ENCODE measurements around the gene GRK4. TPM values are rescaled to one million over a fixed set of nuclear protein-coding genes. Genes with fewer than 3 reads are reported as not detected.

The GRK4 gene
- total RNA-seq, 1 donor from 2014 or later, result 3.5 TPM

DNA sequence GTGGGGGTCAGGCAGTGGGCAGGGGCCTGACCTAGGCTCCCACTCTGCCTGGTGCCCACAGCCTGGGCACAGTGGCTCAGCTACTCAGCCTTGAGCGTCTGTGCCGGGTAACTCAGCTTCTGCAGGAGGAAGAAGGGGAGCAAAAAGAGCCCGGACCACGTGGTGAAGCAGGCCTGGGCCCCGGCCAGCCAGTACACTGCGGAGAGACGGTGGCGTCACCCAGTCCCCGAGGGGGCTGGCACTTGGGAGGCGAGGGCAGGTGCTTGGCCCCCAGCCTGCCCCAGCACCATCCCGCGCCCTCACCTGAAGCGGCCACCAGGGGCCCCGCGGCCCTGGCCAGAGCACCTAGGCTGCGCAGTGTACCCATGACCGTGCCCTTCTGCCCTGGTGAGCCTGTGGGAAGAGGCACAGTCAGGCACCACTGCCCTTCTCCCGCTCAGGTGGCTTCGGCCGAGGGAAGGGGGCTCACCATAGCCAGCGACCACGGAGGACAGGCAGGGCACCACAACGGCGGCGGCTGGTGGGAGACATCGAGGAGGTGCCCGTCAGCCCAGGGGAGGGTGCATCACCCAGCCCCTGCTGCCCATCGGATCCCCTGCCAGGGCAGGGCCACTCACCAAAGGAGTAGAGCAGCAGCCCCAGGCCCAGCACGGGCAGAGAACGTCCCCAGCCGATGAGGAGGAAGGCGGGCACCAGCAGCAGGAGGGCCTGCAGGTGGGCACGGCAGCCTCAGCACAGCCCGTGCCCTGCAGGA, 32.4 kb upstream of the GRK4 start:
- intact Hi-C loops (cut with micrococcal nuclease), result loop anchor here (10.0 kb wide), 1 partner anchor 86 kb away; the partner anchor contains the start of gene ADD1

DNA sequence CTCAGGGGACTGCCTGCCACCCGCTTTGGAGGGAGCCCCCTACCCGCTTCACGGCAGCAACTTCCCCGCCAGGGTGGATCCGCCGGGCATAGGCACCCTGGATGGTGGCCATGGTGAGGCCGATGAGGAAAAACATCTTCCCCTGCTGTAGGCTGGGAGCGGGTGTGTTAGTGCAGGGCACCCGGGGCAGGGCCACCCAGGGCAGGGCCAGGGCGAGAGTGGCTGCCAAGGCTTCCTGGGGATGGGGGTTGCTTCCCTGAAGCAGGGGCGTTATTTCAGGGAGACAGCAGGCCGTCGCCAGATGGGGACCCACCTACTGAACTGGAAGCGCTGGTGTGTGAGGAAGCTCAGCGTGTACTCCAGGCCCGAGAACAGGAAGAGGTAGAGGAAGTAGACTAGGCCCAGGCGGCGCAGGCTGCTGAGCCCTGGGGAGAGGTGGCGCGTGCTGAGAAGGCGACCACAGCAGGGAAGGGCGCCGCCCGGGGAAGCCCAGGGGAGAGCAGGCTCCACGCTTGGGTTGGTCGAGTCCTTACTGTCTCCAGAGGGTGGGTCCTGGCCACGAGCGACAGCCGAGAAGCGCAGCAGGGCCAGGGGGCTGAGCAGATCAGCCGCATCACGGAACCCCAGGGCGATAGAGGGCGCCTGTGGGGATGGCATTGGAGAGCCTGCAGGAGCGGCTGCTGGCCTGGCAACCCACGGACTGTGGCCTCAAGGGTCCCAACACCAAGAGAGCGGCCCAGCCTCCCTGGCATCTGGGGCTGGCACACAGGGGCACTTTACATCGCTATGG, 31.7 kb upstream of the GRK4 start:
- intact Hi-C loops (cut with micrococcal nuclease), result loop anchor here (10.0 kb wide), 1 partner anchor 87 kb away; the partner anchor contains the start of gene ADD1

DNA sequence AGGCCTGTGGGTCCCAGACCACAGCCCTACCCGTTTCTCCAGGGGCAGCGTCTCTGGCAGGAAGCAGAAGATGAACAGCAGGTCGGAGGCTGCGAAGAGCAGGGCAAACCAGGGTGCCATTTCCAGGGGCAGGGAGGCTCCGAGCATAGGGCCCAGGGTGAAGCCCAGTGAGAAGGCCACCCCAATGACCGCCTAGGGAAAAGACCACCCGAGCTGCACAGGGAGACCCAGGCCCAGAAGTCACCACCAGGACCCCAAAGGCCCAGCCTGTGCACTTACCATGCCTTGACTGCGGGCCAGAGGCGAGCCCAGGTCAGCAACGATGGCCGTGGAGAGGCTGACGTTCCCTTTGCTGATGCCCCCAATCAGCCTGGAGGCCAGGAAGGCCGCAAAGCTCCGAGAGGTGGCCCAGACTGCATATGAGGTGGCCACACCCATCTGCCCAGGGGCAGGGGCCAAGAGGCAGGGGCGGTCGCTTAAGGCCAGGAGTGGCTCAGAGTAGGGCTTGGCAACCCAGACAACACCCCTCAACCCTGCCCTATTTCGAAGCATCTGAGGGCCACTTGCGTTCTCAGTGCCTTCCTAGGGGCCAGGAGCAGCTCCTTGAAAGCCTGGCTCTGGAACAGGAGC, 30.9 kb upstream of the GRK4 start:
- intact Hi-C loops (cut with micrococcal nuclease), result loop anchor here (10.0 kb wide), 1 partner anchor 88 kb away; the partner anchor contains the start of gene ADD1

DNA sequence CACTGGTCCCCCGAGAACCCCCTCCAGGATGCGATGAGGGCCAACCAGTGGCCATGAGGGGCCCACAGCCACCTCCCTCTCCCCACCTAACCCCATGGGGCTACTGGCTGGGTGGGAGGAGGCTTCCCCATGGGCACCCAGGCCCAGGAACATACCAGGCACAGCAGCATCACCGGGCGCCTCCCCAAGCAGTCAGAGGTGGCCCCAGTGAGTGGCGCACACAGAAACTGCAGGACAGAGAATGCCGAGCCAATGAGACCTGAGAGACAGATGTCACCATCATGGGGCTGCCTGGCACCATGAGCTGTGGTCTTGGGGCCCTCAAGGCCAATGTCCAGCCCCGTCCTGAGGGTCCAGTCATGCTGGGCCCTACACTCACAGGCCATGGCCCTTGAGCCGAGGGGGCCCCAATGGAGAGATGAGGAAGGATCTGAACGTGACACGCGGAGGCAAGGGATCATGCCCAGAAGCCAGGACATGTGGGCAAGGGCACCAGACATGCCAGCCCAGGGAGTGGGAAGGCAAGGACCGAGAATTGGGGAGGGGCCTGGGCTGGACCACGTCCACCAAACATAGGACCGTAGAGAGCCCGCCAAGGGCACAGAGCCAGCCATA, 30.3 kb upstream of the GRK4 start:
- intact Hi-C loops (cut with micrococcal nuclease), result loop anchor here (10.0 kb wide), 1 partner anchor 88 kb away; the partner anchor contains the start of gene ADD1

GRCh38 chr4:2933566-2934076, 29.8 kb upstream of the GRK4 start:
- intact Hi-C loops (cut with micrococcal nuclease), result loop anchor here (1.0 to 10.0 kb wide), 4 partner anchors 29 to 177 kb away; partner anchors contain the start of genes ADD1, GRK4, NOP14 and TNIP2

- intact Hi-C loops (cut with micrococcal nuclease), result loop anchor here (1.0 to 10.0 kb wide), 4 partner anchors 29 to 178 kb away; partner anchors contain the start of genes ADD1, GRK4, NOP14 and TNIP2
Observed at GRCh38 chr4:2934077-2934812, 29.1 kb upstream of the GRK4 start.

- intact Hi-C loops (cut with micrococcal nuclease), result loop anchor here (1.0 to 10.0 kb wide), 6 partner anchors 28 to 188 kb away; partner anchors contain the start of genes ADD1, GRK4, HTT and HTT-AS
Observed at GRCh38 chr4:2934813-2935761, 28.3 kb upstream of the GRK4 start.

GRCh38 chr4:2935762-2936743, 27.3 kb upstream of the GRK4 start:
- intact Hi-C loops (cut with micrococcal nuclease), result loop anchor here (1.0 to 10.0 kb wide), 6 partner anchors 19 to 189 kb away; partner anchors contain the start of genes ADD1, GRK4, HTT and HTT-AS

DNA sequence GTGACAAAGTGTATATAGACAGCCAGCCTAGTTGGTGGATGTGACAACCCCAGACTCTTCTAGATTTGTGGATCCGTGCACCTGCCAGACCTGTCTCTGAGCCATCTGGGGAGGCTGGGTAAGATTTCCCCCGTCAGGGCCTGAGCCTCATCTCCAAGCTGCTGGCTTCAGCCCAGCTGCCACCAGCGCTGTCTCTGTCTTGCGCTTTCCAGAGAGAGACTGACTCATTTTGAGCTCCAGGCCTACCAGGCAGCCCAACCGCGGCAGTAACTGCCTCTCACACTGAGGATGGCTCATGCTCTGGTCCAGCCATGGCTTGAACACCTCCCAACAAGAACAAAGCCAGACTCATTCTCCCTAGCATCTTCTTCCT, 26.6 kb upstream of the GRK4 start:
- intact Hi-C loops (cut with micrococcal nuclease), result loop anchor here (2.0 to 10.0 kb wide), 3 partner anchors 18 to 189 kb away; partner anchors contain the start of gene ADD1

DNA sequence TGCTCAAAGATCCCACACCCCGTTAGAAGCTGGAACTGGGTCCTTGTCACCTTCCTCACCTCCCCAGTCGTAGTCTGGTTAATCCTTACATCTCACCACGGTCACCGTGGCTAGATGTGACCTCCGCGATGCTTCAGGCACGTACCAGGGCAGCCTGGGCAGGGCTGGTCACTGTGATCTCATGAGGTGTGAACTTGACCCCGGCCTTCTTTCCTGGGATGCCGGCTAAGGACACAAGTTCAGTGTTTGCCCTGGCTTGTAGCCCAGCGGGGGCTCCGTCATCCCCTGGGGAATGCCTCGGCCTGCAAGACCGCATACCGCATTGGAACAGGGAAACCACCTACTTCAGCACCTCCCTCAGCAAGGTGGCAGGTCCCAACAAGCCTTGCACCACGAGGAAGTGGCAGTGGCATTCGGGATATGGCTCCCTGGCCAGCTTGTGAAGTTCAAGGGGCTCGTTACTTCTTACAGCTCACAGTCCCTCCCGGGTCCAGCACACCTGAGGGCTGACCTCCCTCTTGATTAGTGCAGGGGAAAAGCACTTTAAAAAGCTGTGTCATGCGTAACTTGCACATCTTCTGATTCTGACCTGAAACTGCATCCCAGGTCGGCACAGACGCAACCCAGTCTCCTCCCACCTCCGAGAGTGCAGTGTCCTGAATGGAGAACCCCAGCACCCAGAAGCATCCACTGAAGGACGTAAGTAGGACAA, 26.1 kb upstream of the GRK4 start:
- intact Hi-C loops (cut with micrococcal nuclease), result loop anchor here (2.0 to 10.0 kb wide), 3 partner anchors 17 to 190 kb away; partner anchors contain the start of gene ADD1

DNA sequence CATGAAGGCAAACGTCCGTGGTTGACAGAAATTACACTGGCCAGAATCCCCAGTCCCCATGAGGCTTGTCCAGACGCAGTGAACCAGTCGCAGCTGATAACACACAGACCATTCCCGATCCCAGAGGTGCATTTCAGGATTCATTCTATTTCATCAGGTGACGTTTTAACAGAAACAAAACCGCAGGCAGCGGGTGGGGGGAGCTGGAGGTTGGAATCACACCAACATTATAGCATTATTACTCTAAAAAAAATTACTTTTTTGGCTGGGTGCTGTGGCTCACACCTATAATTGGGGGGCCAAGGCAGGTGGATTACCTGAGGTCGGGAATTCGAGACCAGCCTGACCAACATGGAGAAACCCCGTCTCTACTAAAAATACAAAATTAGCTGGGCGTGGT, 25.4 kb upstream of the GRK4 start:
- intact Hi-C loops (cut with micrococcal nuclease), result loop anchor here (2.0 to 10.0 kb wide), 3 partner anchors 17 to 191 kb away; partner anchors contain the start of gene ADD1

DNA sequence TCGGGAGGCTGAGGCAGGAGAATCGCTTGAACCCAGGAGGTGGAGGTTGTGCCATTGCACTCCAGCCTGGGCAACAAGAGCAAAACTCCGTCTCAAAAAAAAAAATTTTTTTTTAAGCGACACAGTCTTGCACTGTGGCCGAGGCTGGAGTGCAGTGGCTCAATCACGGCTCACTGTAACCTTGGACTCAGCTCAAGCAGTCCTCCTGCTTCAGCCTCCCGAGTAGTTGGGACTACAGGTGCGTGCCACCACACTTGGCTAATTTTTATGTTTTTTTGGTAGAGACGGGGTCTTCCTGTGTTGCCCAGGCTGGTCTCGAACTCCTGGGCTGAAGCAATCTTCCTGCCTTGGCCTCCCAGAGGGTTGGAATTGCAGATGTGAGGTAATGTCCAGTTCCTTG, 25.0 kb upstream of the GRK4 start:
- intact Hi-C loops (cut with micrococcal nuclease), result loop anchor here (5.0 to 10.0 kb wide), 2 partner anchors 94 to 191 kb away; partner anchors contain the start of gene ADD1

DNA sequence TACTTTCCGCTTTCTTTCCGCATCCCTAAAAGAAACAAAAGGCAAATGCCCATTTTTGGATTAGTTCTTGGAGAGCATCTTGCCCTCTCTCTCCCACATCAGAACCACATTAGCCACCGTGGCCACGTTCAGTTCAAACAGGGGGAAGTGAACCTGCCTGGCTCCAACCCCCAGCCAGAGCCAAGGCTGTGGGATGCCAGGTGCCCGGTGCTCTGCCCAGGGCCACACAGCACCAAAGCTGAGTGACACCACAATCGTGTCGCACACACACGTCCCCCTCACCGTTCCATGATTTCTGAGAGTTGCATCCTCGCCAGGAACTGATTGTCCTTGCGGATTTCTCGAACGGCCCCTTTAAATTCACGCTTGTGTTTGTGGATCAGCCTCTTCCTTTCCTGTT, 24.5 kb upstream of the GRK4 start:
- intact Hi-C loops (cut with micrococcal nuclease), result loop anchor here (5.0 to 10.0 kb wide), 2 partner anchors 94 to 192 kb away; partner anchors contain the start of gene ADD1

- intact Hi-C loops (cut with micrococcal nuclease), result loop anchor here (5.0 to 10.0 kb wide), 2 partner anchors 95 to 192 kb away; partner anchors contain the start of gene ADD1
Observed at GRCh38 chr4:2939383-2940243, 23.8 kb upstream of the GRK4 start.

All from T-helper 2 cell treated with Interferon-gamma antibody and Interleukin-4, amounts not matched to agents 100 ng/mL and 5 ng/mL, for 36 hours (primary cell).